ENCODE results near the gene HAPLN3. TPM values are rescaled to one million over a fixed set of nuclear protein-coding genes. Genes with fewer than 3 reads are reported as not detected.

The HAPLN3 gene
- total RNA-seq, 4 donors from 2014 or later = 1.7 to 5.2 (median 2.1) TPM

GRCh38 chr15:88900982-88901418, 5.7 kb upstream of the HAPLN3 start:
- TF ChIP-seq POLR2A (IDR thresholded peaks at IDR 0.05) = no peak
- no peak for TF ChIP-seq CTCF (IDR thresholded peaks at IDR 0.05 in 4 of 5, conservative IDR thresholded peaks at IDR 0.05 in 1 of 5)
- H3K4me1 ChIP-seq = peaks cover 31 to 54% of the 10 kb centered on the region in 2 donors
- intact Hi-C loops (cut with DNase I; ENCODE audit: low total_unique reads) = loop anchor here (1.0 kb wide), 1 partner anchor 10 kb away; no protein-coding TSS in a partner anchor
- no peak overlapping the region for H3K4me3 ChIP-seq
- no peaks in the 10 kb centered on the region for H3K9me3 ChIP-seq
- peak overlapping the region; percentile 74 to 85 (median 79) for H3K27ac ChIP-seq
- no peak for ATAC-seq
- in situ Hi-C loops (cut with MboI; ENCODE audit: low sequenced_read_pairs in 4 of 4) = loop anchor here (5.0 to 25.0 kb wide), 4 partner anchors 114 to 264 kb away; no protein-coding TSS in a partner anchor
- peaks cover 0 to 71% of the 10 kb centered on the region in 2 donors for H3K36me3 ChIP-seq
- DNase-seq = no peak
- H3K27me3 ChIP-seq = no peaks in the 10 kb centered on the region

- Histone ChIP-seq H3K27ac (peak overlapping the region; percentile 74 to 85 (median 79)), H3K27me3 (peaks cover 0 to 3% (median under 1%) of the 10 kb centered on the region in 3 donors), H3K4me3 (no peak overlapping the region), H3K4me1 (peaks cover 25 to 51% of the 10 kb centered on the region in 2 donors), H3K36me3 (peaks cover 0 to 65% of the 10 kb centered on the region in 2 donors), H3K9me3 (no peaks in the 10 kb centered on the region)
- in situ Hi-C loops (cut with MboI; ENCODE audit: low sequenced_read_pairs in 4 of 4) (loop anchor here (5.0 to 25.0 kb wide), 4 partner anchors 114 to 264 kb away; no protein-coding TSS in a partner anchor), intact Hi-C loops (cut with DNase I; ENCODE audit: low total_unique reads) (no loop called here)
- ATAC-seq = peak; percentile 58 to 65
- TF ChIP-seq CTCF (IDR thresholded peaks at IDR 0.05 in 4 of 5, conservative IDR thresholded peaks at IDR 0.05 in 1 of 5) (no peak), POLR2A (IDR thresholded peaks at IDR 0.05) (no peak)
- peak; percentile 45 to 58 for DNase-seq
Measured at GRCh38 chr15:88900309-88900981, 5.1 kb upstream of the HAPLN3 start.

- peaks cover 7 to 11% (median 10%) of the 10 kb centered on the region in 3 donors for H3K27me3 ChIP-seq
- ATAC-seq = no peak
- peak overlapping the region; percentile 74 to 85 (median 79) for H3K27ac ChIP-seq
- H3K9me3 ChIP-seq = no peaks in the 10 kb centered on the region
- H3K4me1 ChIP-seq = peaks cover 22 to 50% of the 10 kb centered on the region in 2 donors
- TF ChIP-seq POLR2A (IDR thresholded peaks at IDR 0.05) (no peak), CTCF (IDR thresholded peaks at IDR 0.05 in 4 of 5, conservative IDR thresholded peaks at IDR 0.05 in 1 of 5) (no peak)
- no peak overlapping the region for H3K4me3 ChIP-seq
- in situ Hi-C loops (cut with MboI; ENCODE audit: low sequenced_read_pairs in 4 of 4) (loop anchor here in 2 of 4 donors (10.0 kb wide), 2 partner anchors 276 to 286 kb away; no protein-coding TSS in a partner anchor), intact Hi-C loops (cut with DNase I; ENCODE audit: low total_unique reads) (loop anchor here (5.0 kb wide), 2 partner anchors 273 to 277 kb away; partner anchors contain the start of gene AEN)
- no peak for DNase-seq
- peaks cover 0 to 53% of the 10 kb centered on the region in 2 donors for H3K36me3 ChIP-seq
Measured at GRCh38 chr15:88899251-88899650, 3.9 kb upstream of the HAPLN3 start.

- intact Hi-C loops (cut with DNase I; ENCODE audit: low total_unique reads) (loop anchor here (5.0 kb wide), 2 partner anchors 274 to 276 kb away; partner anchors contain the start of gene AEN), in situ Hi-C loops (cut with MboI; ENCODE audit: low sequenced_read_pairs in 4 of 4) (loop anchor here in 2 of 4 donors (10.0 kb wide), 2 partner anchors 276 to 286 kb away; no protein-coding TSS in a partner anchor)
- ATAC-seq = no peak
- TF ChIP-seq CTCF (IDR thresholded peaks at IDR 0.05 in 4 of 5, conservative IDR thresholded peaks at IDR 0.05 in 1 of 5) (no peak), POLR2A (IDR thresholded peaks at IDR 0.05) (no peak)
- Histone ChIP-seq H3K4me3 (no peak overlapping the region), H3K4me1 (peaks cover 22 to 48% of the 10 kb centered on the region in 2 donors), H3K36me3 (peaks cover 0 to 48% of the 10 kb centered on the region in 2 donors), H3K9me3 (no peaks in the 10 kb centered on the region), H3K27me3 (peaks cover 10 to 15% (median 11%) of the 10 kb centered on the region in 3 donors), H3K27ac (peak overlapping the region; percentile 34 to 85 (median 79))
- no peak for DNase-seq
Measured at GRCh38 chr15:88898736-88899135, 3.4 kb upstream of the HAPLN3 start.
